Right lobe of liver (tissue), 6 donors: Measurements from ENCODE around the gene IRF2. TPM values are rescaled to one million over a fixed set of nuclear protein-coding genes. Genes with fewer than 3 reads are reported as not detected.
"Not testable (repeated sequence)": the region's sequence is repeated elsewhere in the genome, so short reads cannot be mapped to it uniquely, and the experiment has no call there.

ENCODE experiments used
- ATAC-seq, 4 donors: fragments of 200-7000 bp; cut with Tn5 transposase; one replicate each; pipeline ENCODE4 v1.9.1; 2020; ENCODE audit warnings: mild to moderate bottlenecking in 4 of 4, moderate library complexity in 4 of 4
- DNase-seq, 3 donors: peaks; one replicate each; pipeline ENCODE4 v3.0.0-alpha.2; 2020
- H3K27ac ChIP-seq, 3 donors: fragments of 200-600 bp; one replicate each; pipeline ENCODE4 v1.8.0; 2022
- H3K27me3 ChIP-seq, 2 donors: fragments of 200-600 bp; one replicate each; pipeline ENCODE4 v1.8.0; 2022
- H3K36me3 ChIP-seq, 4 donors: fragments of 200-600 bp; sonication (generic) in 1 of 4; one replicate each; pipeline versions ENCODE4 v1.5.1 to v1.8.0; 2017 to 2022; ENCODE audit warnings: control low read depth in 1 of 4
- H3K4me1 ChIP-seq, 4 donors: fragments of 200-600 bp; sonication (generic) in 1 of 4; one replicate each; pipeline versions ENCODE4 v1.5.1 to v1.8.0; 2017 to 2022; ENCODE audit warnings: control low read depth in 1 of 4
- H3K4me3 ChIP-seq, 3 donors: fragments of 200-600 bp; one replicate each; pipeline ENCODE4 v1.8.0; 2022
- H3K9me3 ChIP-seq, 4 donors: fragments of 200-600 bp; sonication (generic) in 1 of 4; one replicate each; pipeline versions ENCODE4 v1.5.1 to v1.8.0; 2017 to 2022; ENCODE audit warnings: control low read depth in 1 of 4
- POLR2A ChIP-seq: fragments of 450-650 bp; IDR thresholded peaks from one replicate; pipeline ENCODE4 v1.6.1; 2017; ENCODE audit warnings: antibody characterized with exemption, mild to moderate bottlenecking
- WGBS: methylation state at CpG from one replicate; pipeline ENCODE4 v1.1.6; 2018; ENCODE audit warnings: low coverage, low lambda C conversion rate; ENCODE audit not compliant: insufficient coverage; ENCODE audit errors: missing lambda C conversion rate; 5-methylcytosine and 5-hydroxymethylcytosine counted together
- intact Hi-C, 2 donors: fragments of 100-400 bp; cut with DNase I; formaldehyde crosslinking; loops; one replicate each; pipeline versions ENCODE4 v1.11.2 to v1.14.1; 2022
- small RNA-seq, 2 experiments: library from RNA; depleted of rRNA; stranded (forward); fragments of <200 nt; gene quantifications; one replicate each; pipeline ENCODE3, GENCODE V24; 2016
- total RNA-seq, 6 experiments: library from RNA; depleted of rRNA in 2 of 6; stranded (reverse); fragments of >200 nt in 2 of 6; fragmentation: NEBNext Ultra II Directional in 3 of 6; extraction: Animal tissue kit (Norgen Biotek cat#: 25700) in 3 of 6; gene quantifications; one replicate each; pipeline versions ENCODE4 v1.1.0 to v1.2.4, GENCODE V29; 2016 to 2023
- TF ChIP-seq, protein P1 (sequence below), 4 donors: fragments of 200-600 bp in 3 of 4; fragments of 450-650 bp in 1 of 4; IDR thresholded peaks; one replicate each; pipeline versions ENCODE4 v1.5.1 to v1.8.0; 2016 to 2022; ENCODE audit warnings: antibody characterized with exemption in 4 of 4, mild to moderate bottlenecking in 2 of 4
- donor health status: DM: no; HTN: yes; CAD: no.
- donor health status: DM: no; HTN: no; CAD: no.
- donor health status: DM: no; HTN: no; CAD: no.
- donor health status: DM: no; HTN: yes; CAD: no.
- donor health status: DM: no; HTN: yes; CAD: no.

The IRF2 gene
- total RNA-seq, 6 experiments from 2014 or later = 16.9 to 29.0 (median 21.3) TPM

DNA sequence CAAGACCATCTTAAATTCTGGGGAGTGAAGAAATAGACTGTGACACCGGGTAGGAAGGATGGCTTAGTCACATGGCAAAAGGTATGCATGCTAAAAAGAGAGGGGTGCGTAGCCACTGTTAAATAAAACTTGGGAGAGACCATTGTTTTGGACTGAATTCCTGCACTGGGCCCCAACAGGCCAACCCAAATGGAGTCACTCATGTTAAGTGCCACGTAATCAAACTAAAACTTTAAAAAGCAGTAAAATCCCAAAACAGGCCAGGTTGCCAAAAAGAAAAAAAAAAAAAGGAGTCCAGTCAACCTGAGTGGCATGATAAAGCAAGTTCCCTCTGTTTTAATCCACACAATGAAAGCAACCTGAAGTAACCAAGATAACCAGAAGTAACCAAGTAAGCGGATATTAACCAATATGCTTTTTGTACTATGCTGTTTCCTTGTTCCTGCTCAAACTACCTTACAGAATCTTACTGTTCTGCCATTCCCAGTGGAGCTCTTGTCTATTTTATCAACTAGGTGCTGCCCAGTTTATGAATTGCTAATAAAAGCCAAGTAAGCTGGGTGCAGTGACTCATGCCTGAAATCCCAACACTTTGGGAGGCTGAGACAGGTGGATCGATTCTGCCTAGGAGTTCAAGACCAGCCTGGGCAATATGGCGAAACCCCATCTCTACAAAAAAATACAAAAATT is 132.0 kb downstream of the IRF2 start:
- Histone ChIP-seq H3K27ac (no peak overlapping the region), H3K4me3 (no peak overlapping the region), H3K9me3 (peaks cover 0 to 3% (median 0%) of the 10 kb centered on the region in 4 donors), H3K36me3 (no peaks in the 10 kb centered on the region), H3K27me3 (no peaks in the 10 kb centered on the region), H3K4me1 (peaks cover 0 to 50% (median 18%) of the 10 kb centered on the region in 4 donors)
- DNase-seq (peak in 1 of 3 donors; percentile 15), ATAC-seq (no peak)
- intact Hi-C loops = no loop called here
- 87% methylated on average over 6 of the region's 6 CpGs for WGBS
- TF ChIP-seq, protein P1, sequence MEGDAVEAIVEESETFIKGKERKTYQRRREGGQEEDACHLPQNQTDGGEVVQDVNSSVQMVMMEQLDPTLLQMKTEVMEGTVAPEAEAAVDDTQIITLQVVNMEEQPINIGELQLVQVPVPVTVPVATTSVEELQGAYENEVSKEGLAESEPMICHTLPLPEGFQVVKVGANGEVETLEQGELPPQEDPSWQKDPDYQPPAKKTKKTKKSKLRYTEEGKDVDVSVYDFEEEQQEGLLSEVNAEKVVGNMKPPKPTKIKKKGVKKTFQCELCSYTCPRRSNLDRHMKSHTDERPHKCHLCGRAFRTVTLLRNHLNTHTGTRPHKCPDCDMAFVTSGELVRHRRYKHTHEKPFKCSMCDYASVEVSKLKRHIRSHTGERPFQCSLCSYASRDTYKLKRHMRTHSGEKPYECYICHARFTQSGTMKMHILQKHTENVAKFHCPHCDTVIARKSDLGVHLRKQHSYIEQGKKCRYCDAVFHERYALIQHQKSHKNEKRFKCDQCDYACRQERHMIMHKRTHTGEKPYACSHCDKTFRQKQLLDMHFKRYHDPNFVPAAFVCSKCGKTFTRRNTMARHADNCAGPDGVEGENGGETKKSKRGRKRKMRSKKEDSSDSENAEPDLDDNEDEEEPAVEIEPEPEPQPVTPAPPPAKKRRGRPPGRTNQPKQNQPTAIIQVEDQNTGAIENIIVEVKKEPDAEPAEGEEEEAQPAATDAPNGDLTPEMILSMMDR (IDR thresholded peaks at IDR 0.05) = no peak
- no peak for TF ChIP-seq POLR2A

DNA sequence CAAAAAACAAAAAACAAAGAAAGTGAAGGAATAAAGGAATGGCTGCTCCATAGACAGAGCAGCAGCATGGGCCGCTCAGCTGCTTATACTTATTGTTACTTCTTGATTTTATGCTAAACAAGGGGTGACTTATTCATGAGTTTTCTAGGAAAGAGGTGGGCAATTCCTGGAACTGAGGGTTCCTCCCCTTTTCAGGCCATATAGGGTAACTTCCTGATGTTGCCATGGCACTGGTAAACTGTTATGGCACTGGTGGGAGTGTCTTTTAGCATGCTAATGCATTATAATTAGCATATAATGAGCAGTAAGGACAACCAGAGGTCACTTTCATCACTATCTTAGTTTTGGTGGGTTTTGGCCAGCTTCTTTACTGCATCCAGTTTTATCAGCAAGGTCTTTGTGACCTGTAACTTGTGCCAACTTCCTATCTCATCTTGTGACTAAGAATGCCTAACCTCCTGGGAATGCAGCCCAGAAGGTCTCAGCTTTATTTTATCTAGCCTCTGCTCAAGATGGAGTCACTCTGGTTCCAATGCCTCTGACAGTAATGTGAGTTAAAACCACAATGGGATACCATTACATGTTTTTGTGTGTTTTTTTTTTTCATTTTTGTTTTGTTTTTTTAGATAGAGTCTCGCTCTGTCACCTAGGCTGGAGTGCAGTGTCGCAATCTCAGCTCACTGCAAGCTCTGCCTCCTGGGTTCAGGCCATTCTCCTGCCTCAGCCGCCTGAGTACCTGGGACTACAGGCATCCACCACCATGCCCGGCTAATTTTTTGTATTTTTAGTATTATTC is 134.8 kb downstream of the IRF2 start:
- intact Hi-C loops, H3K27me3 ChIP-seq, H3K9me3 ChIP-seq, H3K4me3 ChIP-seq, H3K36me3 ChIP-seq: not testable (repeated sequence)
- peaks cover 0 to 22% (median 5%) of the 10 kb centered on the region in 4 donors for H3K4me1 ChIP-seq
- 35% methylated on average over 5 of the region's 5 CpGs for WGBS
- peak overlapping the region in 2 of 3 donors; percentile 34 to 61 for H3K27ac ChIP-seq
- DNase-seq = peak in 2 of 3 donors; percentile 67 to 71
- ATAC-seq = peak; percentile 15 to 57 (median 46)

DNA sequence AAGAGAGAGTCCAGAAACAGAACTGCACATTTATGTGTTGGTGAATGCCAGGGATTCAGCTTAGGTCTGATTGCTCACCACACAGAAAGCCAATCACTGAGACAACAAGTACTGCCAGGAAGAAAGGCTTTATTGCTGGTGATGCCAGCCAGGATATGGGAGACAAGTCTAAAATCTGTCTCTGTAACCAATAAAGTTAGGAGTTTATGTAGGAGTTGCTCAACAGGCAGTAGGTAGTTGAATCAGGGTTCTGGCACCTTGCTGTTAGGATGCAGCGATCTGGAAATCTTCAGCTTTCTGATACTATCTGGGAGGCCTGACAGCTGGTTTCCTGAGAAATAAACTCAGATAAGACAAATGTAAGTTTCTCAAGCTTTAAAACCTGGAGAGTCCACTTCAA is 136.4 kb downstream of the IRF2 start:
- DNase-seq (peak in 1 of 3 donors; percentile 2), ATAC-seq (no peak)
- no peaks in the 10 kb centered on the region for H3K36me3 ChIP-seq
- no peaks in the 10 kb centered on the region for H3K27me3 ChIP-seq
- peaks cover 0 to 3% (median 0%) of the 10 kb centered on the region in 4 donors for H3K9me3 ChIP-seq
- H3K27ac ChIP-seq = no peak overlapping the region
- H3K4me1 ChIP-seq = peaks cover 0 to 12% (median 5%) of the 10 kb centered on the region in 4 donors
- H3K4me3 ChIP-seq = no peak overlapping the region
- WGBS = 27% methylated on average over 1 of the region's 1 CpG
- intact Hi-C loops = no loop called here
- TF ChIP-seq, protein P1 (IDR thresholded peaks at IDR 0.05) = no peak
- TF ChIP-seq POLR2A = no peak

Small RNA genes lying within 50 kb of the gene (small RNA-seq; reads per million reads assigned to genes)
- 0 reads per million in 2 experiments for gene RF00152

Other genes with a start within 250 kb of the IRF2 start
- 10 to 100 TPM in 5 of 6 experiments, 1 to 10 TPM in 1; 9.6 to 19.6 (median 13.2) TPM for gene CASP3, start 174.9 kb upstream of the IRF2 start, total RNA-seq
- 1 to 10 TPM; 4.0 to 8.7 (median 5.7) TPM for gene PRIMPOL, start 175.2 kb upstream of the IRF2 start, total RNA-seq